Natural killer cell (primary cell): ENCODE results near the gene SLC25A11. TPM values are rescaled to one million over a fixed set of nuclear protein-coding genes. Genes with fewer than 3 reads are reported as not detected.

ENCODE experiments used
- ATAC-seq, 3 donors: fragments of 150-1000 bp in 2 of 3; fragments of 200-7000 bp in 1 of 3; cut with Tn5 transposase; 1 replicate in 1 of 3; 2 replicates in 2 of 3; pipeline ENCODE4 v1.10.0; 2021; ENCODE audit warnings: mild to moderate bottlenecking in 2 of 3, moderate library complexity in 2 of 3
- DNase-seq, 2 donors: peaks; one replicate each; pipeline versions ENCODE4 v3.0.0 to v3.0.0-alpha.2; 2013 to 2021; ENCODE audit warnings: mixed read lengths in 1 of 2
- H3K27ac ChIP-seq: one replicate; pipeline ENCODE4 v1.5.1; 2013; ENCODE audit warnings: mild to moderate bottlenecking, low read length
- H3K27me3 ChIP-seq: one replicate; pipeline ENCODE4 v1.6.1; 2013; ENCODE audit warnings: low read length; ENCODE audit not compliant: control insufficient read depth, insufficient read depth
- H3K36me3 ChIP-seq: one replicate; pipeline ENCODE4 v1.6.1; 2013; ENCODE audit warnings: low read length; ENCODE audit not compliant: control insufficient read depth, insufficient read depth
- H3K4me1 ChIP-seq: one replicate; pipeline ENCODE4 v1.6.1; 2013; ENCODE audit warnings: low read length; ENCODE audit not compliant: control insufficient read depth, insufficient read depth
- H3K4me3 ChIP-seq: one replicate; pipeline ENCODE4 v1.5.1; 2013; ENCODE audit warnings: low read length
- H3K9me3 ChIP-seq: one replicate; pipeline ENCODE4 v1.6.1; 2013; ENCODE audit warnings: low read length; ENCODE audit not compliant: control insufficient read depth, insufficient read depth
- H3K27ac Mint-ChIP-seq, 2 donors: one replicate each; pipeline ENCODE4 v1.8.0; 2022; ENCODE audit warnings: mild to moderate bottlenecking in 2 of 2, mixed read lengths in 2 of 2, moderate library complexity in 1 of 2
- H3K27me3 Mint-ChIP-seq, 2 donors: one replicate each; pipeline ENCODE4 v1.8.0; 2022; ENCODE audit warnings: low read depth in 2 of 2, mixed read lengths in 2 of 2
- H3K36me3 Mint-ChIP-seq: one replicate; pipeline ENCODE4 v1.8.0; 2022; ENCODE audit warnings: mixed read lengths
- H3K4me1 Mint-ChIP-seq, 2 donors: one replicate each; pipeline ENCODE4 v1.8.0; 2022; ENCODE audit warnings: mixed read lengths in 2 of 2
- H3K4me3 Mint-ChIP-seq: one replicate; pipeline ENCODE4 v1.8.0; 2022; ENCODE audit warnings: mild to moderate bottlenecking, moderate library complexity, mixed read lengths
- H3K9me3 Mint-ChIP-seq, 2 donors: one replicate each; pipeline ENCODE4 v1.8.0; 2022; ENCODE audit warnings: mixed read lengths in 2 of 2
- CTCF ChIP-seq: fragments of 200-600 bp; IDR thresholded peaks from one replicate; pipeline ENCODE4 v1.8.0; 2022; ENCODE audit warnings: antibody characterized with exemption
- WGBS: methylation state at CpG from one replicate; pipeline ENCODE4 v1.1.7; 2013; ENCODE audit warnings: missing lambda C conversion rate; ENCODE audit not compliant: insufficient coverage; 5-methylcytosine and 5-hydroxymethylcytosine counted together
- intact Hi-C: fragments of 100-400 bp; cut with micrococcal nuclease; formaldehyde crosslinking; loops from one replicate; pipeline ENCODE4 v1.14.2; 2022
- total RNA-seq, 4 donors: library from RNA; stranded (reverse); fragments of 120-200 nt in 1 of 4; gene quantifications; one replicate each; pipeline versions ENCODE4 v1.2.3 to v1.2.4, GENCODE V29; 2013 to 2022

The SLC25A11 gene
- total RNA-seq, 3 donors from 2014 or later (not counting 1 experiment from before 2014, with no cell fraction given), result 34.7 to 47.5 (median 42.5) TPM

- WGBS, result 21% methylated on average over 8 of the region's 8 CpGs
- peak overlapping the region; percentile 91 for H3K4me3 Mint-ChIP-seq
- peaks cover 14% of the 10 kb centered on the region for H3K36me3 Mint-ChIP-seq
- no peaks in the 10 kb centered on the region for H3K9me3 ChIP-seq
- no peaks in the 10 kb centered on the region for H3K9me3 Mint-ChIP-seq
- TF ChIP-seq CTCF, result no peak
- DNase-seq, result peak in 1 of 2 donors; percentile 45
- peak overlapping the region; percentile 99 for H3K4me3 ChIP-seq
- peaks cover 65 to 79% of the 10 kb centered on the region in 2 donors for H3K4me1 Mint-ChIP-seq
- intact Hi-C loops, result loop anchor here (2.0 to 5.0 kb wide), 2 partner anchors 44 to 473 kb away; partner anchors contain the start of gene NUP88
- peaks cover 50% of the 10 kb centered on the region for H3K36me3 ChIP-seq
- H3K27ac Mint-ChIP-seq, result peak overlapping the region; percentile 87 to 93
- no peak for ATAC-seq
- peak overlapping the region; percentile 96 for H3K27ac ChIP-seq
- H3K27me3 Mint-ChIP-seq, result peaks cover 0 to 2% of the 10 kb centered on the region in 2 donors
- H3K27me3 ChIP-seq, result no peaks in the 10 kb centered on the region
- peaks cover 65% of the 10 kb centered on the region for H3K4me1 ChIP-seq
Measured at GRCh38 chr17:4944554-4945175, 4.8 kb upstream of the SLC25A11 start.

- intact Hi-C loops, result loop anchor here (2.0 kb wide), 1 partner anchor 43 kb away; no protein-coding TSS in a partner anchor
- H3K4me1 ChIP-seq, result peaks cover 69% of the 10 kb centered on the region
- no peak for TF ChIP-seq CTCF
- no peaks in the 10 kb centered on the region for H3K27me3 ChIP-seq
- H3K4me3 Mint-ChIP-seq, result peak overlapping the region; percentile 91
- peak overlapping the region; percentile 96 for H3K27ac ChIP-seq
- H3K4me3 ChIP-seq, result peak overlapping the region; percentile 99
- H3K9me3 ChIP-seq, result no peaks in the 10 kb centered on the region
- WGBS, result 0% methylated on average over 3 of the region's 3 CpGs
- peaks cover 14% of the 10 kb centered on the region for H3K36me3 Mint-ChIP-seq
- peaks cover 0 to 2% of the 10 kb centered on the region in 2 donors for H3K27me3 Mint-ChIP-seq
- H3K36me3 ChIP-seq, result peaks cover 50% of the 10 kb centered on the region
- ATAC-seq, result no peak
- peaks cover 65 to 82% of the 10 kb centered on the region in 2 donors for H3K4me1 Mint-ChIP-seq
- H3K27ac Mint-ChIP-seq, result peak overlapping the region; percentile 87 to 93
- no peaks in the 10 kb centered on the region for H3K9me3 Mint-ChIP-seq
- DNase-seq, result peak in 1 of 2 donors; percentile 82
Measured at GRCh38 chr17:4944163-4944553, 4.3 kb upstream of the SLC25A11 start.

- H3K4me3 Mint-ChIP-seq, result peak overlapping the region; percentile 91
- peaks cover 0 to 2% of the 10 kb centered on the region in 2 donors for H3K27me3 Mint-ChIP-seq
- Histone ChIP-seq H3K27ac (peak overlapping the region; percentile 96), H3K36me3 (peaks cover 57% of the 10 kb centered on the region), H3K4me3 (no peak overlapping the region), H3K4me1 (peaks cover 79% of the 10 kb centered on the region), H3K9me3 (no peaks in the 10 kb centered on the region), H3K27me3 (no peaks in the 10 kb centered on the region)
- peaks cover 71 to 89% of the 10 kb centered on the region in 2 donors for H3K4me1 Mint-ChIP-seq
- no peak for TF ChIP-seq CTCF
- DNase-seq (no peak), ATAC-seq (no peak)
- WGBS, result 95% methylated on average over 9 of the region's 13 CpGs
- H3K36me3 Mint-ChIP-seq, result peaks cover 14% of the 10 kb centered on the region
- H3K9me3 Mint-ChIP-seq, result no peaks in the 10 kb centered on the region
- intact Hi-C loops, result no loop called here
- H3K27ac Mint-ChIP-seq, result peak overlapping the region; percentile 87 to 93
Measured at GRCh38 chr17:4942760-4943508, 3.1 kb upstream of the SLC25A11 start.
